GM23248 (cell line): ENCODE results near the gene CFAP74.
A peak's percentile ranks its signal among the peaks of the same experiment; 100 is the strongest.

Experiments used
- EZH2 ChIP-seq: fragments of 200-600 bp; sonication (generic); IDR thresholded peaks from 2 replicates; pipeline ENCODE4 v1.6.1; 2018; ENCODE audit warnings: antibody characterized with exemption, mild to moderate bottlenecking; ENCODE audit not compliant: insufficient read depth, poor library complexity, severe bottlenecking
- EZH2phosphoT487 ChIP-seq: fragments of 200-600 bp; sonication (generic); IDR thresholded peaks from 2 replicates; pipeline ENCODE4 v1.6.1; 2018; ENCODE audit warnings: antibody characterized with exemption, moderate library complexity, mild to moderate bottlenecking, low read depth; ENCODE audit not compliant: insufficient read depth

DNA sequence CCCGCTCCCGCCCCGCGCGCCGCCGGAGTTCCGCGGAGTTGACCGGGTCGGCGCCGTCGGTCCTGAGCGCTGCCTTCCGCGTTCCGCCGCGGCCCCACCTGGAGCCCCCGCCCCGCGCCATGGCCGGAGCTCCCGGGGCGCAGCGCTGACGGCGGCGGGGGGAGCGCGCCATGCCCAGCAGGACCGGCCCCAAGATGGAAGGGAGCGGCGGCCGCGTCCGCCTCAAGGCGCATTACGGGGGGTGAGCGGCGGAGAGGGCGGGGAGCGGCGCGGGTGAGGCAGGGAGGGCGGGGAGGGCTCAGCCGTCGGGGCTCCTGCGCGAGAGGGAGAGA is 46.8 kb upstream of the CFAP74 start:
- TF ChIP-seq EZH2phosphoT487, result 0 out of 2 replicates have a peak, but pooled peaks have one; percentile 3
- no peak for TF ChIP-seq EZH2
